IMR-90 (cell line): ENCODE results near the gene CDC20B.

Experiments
- BHLHE40 ChIP-seq: fragments of 150-350 bp; IDR thresholded peaks from 2 replicates; pipeline ENCODE4 v1.6.1; 2016; ENCODE audit warnings: mild to moderate bottlenecking, low read depth, low read length
- CEBPB ChIP-seq: IDR thresholded peaks from 2 replicates; pipeline ENCODE4 v1.6.1; 2012; ENCODE audit warnings: low read depth, low read length, improper control_type of control experiment
- FOS ChIP-seq: fragments of 150-350 bp; IDR thresholded peaks from 2 replicates; pipeline ENCODE4 v1.6.1; 2016; ENCODE audit warnings: low read depth, low read length
- MAFK ChIP-seq: IDR thresholded peaks from 2 replicates; pipeline ENCODE4 v1.6.1; 2012; ENCODE audit warnings: low read depth, low read length, improper control_type of control experiment
- MXI1 ChIP-seq: IDR thresholded peaks from 2 replicates; pipeline ENCODE4 v1.6.1; 2012; ENCODE audit warnings: low read depth, mild to moderate bottlenecking, low read length, moderate library complexity, borderline replicate concordance
- NFE2L2 ChIP-seq: fragments of 150-350 bp; IDR thresholded peaks from 2 replicates; pipeline ENCODE4 v1.6.1; 2016; ENCODE audit warnings: low read depth, mild to moderate bottlenecking, low read length
- POLR2A ChIP-seq: IDR thresholded peaks from 2 replicates; pipeline ENCODE4 v1.6.1; 2012; ENCODE audit warnings: mild to moderate bottlenecking, low read depth, low read length
- RAD21 ChIP-seq: IDR thresholded peaks from 2 replicates; pipeline ENCODE4 v1.6.1; 2012; ENCODE audit warnings: low read length, improper control_type of control experiment
- RFX5 ChIP-seq: IDR thresholded peaks from 2 replicates; pipeline ENCODE4 v1.8.0; 2012; ENCODE audit warnings: low read depth, mild to moderate bottlenecking, low read length, moderate library complexity
- SMC3 ChIP-seq: fragments of 150-350 bp; IDR thresholded peaks from 2 replicates; pipeline ENCODE4 v1.6.1; 2016; ENCODE audit warnings: low read depth, mild to moderate bottlenecking, antibody characterized with exemption, low read length, moderate library complexity
- TF ChIP-seq, protein P1 (sequence below): conservative IDR thresholded peaks from 2 replicates; pipeline ENCODE4 v1.5.1; 2012; ENCODE audit warnings: mild to moderate bottlenecking, low read depth, low read length, improper control_type of control experiment
- TF ChIP-seq, protein P2 (sequence below): fragments of 150-350 bp; IDR thresholded peaks from 2 replicates; pipeline ENCODE4 v1.6.1; 2017; ENCODE audit warnings: mild to moderate bottlenecking, antibody characterized with exemption, low read length, low read depth

DNA sequence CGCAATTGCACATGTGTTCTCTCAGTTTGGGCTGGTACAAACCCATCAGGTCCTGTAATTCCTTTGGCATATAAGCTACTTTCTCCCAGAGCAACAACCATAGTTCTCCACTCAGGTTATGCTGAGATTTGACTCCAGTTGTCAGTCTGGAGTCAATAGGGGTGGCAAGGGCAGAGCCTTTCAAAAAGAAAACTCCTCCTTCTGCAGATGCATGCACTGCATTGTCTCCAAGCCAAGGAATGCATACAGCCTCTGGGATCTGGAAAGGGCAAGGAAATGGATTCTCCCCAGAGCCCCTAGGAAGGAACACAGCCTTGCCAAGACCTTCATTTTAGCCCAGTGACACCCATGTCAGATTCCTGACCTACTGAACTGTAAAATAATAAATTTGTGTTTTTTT lies 101.6 kb downstream of the CDC20B start:
- TF ChIP-seq, protein P1, sequence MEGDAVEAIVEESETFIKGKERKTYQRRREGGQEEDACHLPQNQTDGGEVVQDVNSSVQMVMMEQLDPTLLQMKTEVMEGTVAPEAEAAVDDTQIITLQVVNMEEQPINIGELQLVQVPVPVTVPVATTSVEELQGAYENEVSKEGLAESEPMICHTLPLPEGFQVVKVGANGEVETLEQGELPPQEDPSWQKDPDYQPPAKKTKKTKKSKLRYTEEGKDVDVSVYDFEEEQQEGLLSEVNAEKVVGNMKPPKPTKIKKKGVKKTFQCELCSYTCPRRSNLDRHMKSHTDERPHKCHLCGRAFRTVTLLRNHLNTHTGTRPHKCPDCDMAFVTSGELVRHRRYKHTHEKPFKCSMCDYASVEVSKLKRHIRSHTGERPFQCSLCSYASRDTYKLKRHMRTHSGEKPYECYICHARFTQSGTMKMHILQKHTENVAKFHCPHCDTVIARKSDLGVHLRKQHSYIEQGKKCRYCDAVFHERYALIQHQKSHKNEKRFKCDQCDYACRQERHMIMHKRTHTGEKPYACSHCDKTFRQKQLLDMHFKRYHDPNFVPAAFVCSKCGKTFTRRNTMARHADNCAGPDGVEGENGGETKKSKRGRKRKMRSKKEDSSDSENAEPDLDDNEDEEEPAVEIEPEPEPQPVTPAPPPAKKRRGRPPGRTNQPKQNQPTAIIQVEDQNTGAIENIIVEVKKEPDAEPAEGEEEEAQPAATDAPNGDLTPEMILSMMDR = no peak
- no peak for TF ChIP-seq NFE2L2
- no peak for TF ChIP-seq SMC3
- TF ChIP-seq POLR2A = no peak
- TF ChIP-seq, protein P2, sequence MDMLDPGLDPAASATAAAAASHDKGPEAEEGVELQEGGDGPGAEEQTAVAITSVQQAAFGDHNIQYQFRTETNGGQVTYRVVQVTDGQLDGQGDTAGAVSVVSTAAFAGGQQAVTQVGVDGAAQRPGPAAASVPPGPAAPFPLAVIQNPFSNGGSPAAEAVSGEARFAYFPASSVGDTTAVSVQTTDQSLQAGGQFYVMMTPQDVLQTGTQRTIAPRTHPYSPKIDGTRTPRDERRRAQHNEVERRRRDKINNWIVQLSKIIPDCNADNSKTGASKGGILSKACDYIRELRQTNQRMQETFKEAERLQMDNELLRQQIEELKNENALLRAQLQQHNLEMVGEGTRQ = no peak
- TF ChIP-seq MAFK = no peak
- no peak for TF ChIP-seq MXI1
- no peak for TF ChIP-seq BHLHE40
- TF ChIP-seq RAD21 = no peak
- no peak for TF ChIP-seq RFX5
- no peak for TF ChIP-seq CEBPB
- no peak for TF ChIP-seq FOS
